Adipocyte (in vitro differentiated cells): ENCODE measurements around the gene TSKS.

ENCODE experiments used
- DNase-seq: peaks from one replicate; pipeline ENCODE4 v3.0.0-alpha.2; 2015; ENCODE audit warnings: low read depth
- H3K27me3 ChIP-seq: replicated peaks from 2 replicates; pipeline ENCODE4 v1.7.0; 2013; ENCODE audit warnings: mild to moderate bottlenecking, low read length, moderate library complexity; ENCODE audit not compliant: control insufficient read depth, insufficient read depth
- H3K36me3 ChIP-seq: 2 replicates; pipeline ENCODE4 v1.7.0; 2013; ENCODE audit warnings: low read length, mild to moderate bottlenecking, moderate library complexity; ENCODE audit not compliant: control insufficient read depth, insufficient read depth, severe bottlenecking
- H3K4me1 ChIP-seq: 2 replicates; pipeline ENCODE4 v1.7.0; 2013; ENCODE audit warnings: mild to moderate bottlenecking, low read length, moderate library complexity; ENCODE audit not compliant: control insufficient read depth, insufficient read depth
- H3K4me3 ChIP-seq: 2 replicates; pipeline ENCODE4 v1.7.0; 2013; ENCODE audit warnings: mild to moderate bottlenecking, low read length, moderate library complexity
- H3K9ac ChIP-seq: 2 replicates; pipeline ENCODE4 v1.7.0; 2013; ENCODE audit warnings: mild to moderate bottlenecking, low read length, moderate library complexity
- H3K9me3 ChIP-seq: 2 replicates; pipeline ENCODE4 v1.7.0; 2013; ENCODE audit warnings: mild to moderate bottlenecking, low read length, moderate library complexity; ENCODE audit not compliant: control insufficient read depth

TSKS gene, protein sequence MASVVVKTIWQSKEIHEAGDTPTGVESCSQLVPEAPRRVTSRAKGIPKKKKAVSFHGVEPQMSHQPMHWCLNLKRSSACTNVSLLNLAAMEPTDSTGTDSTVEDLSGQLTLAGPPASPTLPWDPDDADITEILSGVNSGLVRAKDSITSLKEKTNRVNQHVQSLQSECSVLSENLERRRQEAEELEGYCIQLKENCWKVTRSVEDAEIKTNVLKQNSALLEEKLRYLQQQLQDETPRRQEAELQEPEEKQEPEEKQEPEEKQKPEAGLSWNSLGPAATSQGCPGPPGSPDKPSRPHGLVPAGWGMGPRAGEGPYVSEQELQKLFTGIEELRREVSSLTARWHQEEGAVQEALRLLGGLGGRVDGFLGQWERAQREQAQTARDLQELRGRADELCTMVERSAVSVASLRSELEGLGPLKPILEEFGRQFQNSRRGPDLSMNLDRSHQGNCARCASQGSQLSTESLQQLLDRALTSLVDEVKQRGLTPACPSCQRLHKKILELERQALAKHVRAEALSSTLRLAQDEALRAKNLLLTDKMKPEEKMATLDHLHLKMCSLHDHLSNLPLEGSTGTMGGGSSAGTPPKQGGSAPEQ

DNA sequence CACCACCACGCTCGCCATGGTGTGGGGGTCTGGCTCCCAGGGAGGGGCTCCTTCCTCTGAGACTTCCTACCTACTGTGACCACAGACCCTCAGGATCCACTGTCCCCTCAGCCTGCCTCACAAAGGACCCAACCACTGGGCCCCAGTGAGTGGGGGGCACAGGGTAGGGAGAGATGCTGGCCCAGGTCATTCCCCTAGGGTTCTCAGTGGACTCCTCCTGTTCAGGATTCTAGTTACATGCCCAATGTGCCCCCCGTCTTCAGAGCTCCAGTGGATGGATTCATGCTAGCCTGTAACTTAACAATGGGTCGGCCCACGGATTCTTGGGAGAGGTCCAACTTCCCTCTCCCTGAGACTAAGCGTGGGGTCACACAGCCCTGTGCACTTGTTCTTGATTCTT, at the start of gene TSKS:
TSS of gene TSKS (minus strand) at position 77 of the 400 bp plus-strand sequence. CDS start at position 18, 59 bp downstream.
- no peaks in the 10 kb centered on the region for H3K27me3 ChIP-seq
- no peaks in the 10 kb centered on the region for H3K36me3 ChIP-seq
- no peak for DNase-seq
- peaks cover 36% of the 10 kb centered on the region for H3K4me1 ChIP-seq
- no peak within 1 kb of the TSS for H3K4me3 ChIP-seq
- peak within 1 kb of the TSS; percentile 84 for H3K9ac ChIP-seq
- no peaks in the 10 kb centered on the region for H3K9me3 ChIP-seq

DNA sequence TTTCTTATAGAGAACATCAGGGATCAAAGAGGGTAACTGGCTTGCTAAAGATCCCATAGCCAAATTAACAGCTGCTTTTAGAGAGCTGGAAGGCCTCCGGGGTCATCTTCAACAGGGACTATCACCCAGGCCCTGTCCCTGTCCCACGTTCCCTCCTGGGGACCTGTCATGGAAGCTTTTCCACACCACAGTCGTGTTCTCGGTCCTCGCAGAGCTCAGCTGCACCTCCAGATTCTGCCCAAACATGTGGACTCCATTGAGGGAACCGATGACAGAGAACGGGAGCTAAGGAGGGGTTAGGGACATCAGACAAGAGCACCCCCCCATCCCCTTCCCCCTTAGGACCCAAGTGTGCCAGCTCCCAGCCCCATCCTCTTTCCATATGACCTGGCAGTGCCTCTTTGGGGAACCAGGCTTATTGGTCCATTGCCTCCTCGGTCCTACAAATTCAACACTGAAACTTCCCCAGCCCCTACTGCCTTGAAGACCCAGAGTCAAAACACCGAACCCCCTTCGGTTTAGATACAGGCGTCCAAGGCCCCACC, 49.4 kb upstream of the TSKS start:
- no peaks in the 10 kb centered on the region for H3K9me3 ChIP-seq
- no peak for DNase-seq
- H3K27me3 ChIP-seq: no peaks in the 10 kb centered on the region
- H3K4me1 ChIP-seq: peaks cover 19% of the 10 kb centered on the region
- peaks cover 6% of the 10 kb centered on the region for H3K36me3 ChIP-seq
- peak overlapping the region; percentile 89 for H3K9ac ChIP-seq
- H3K4me3 ChIP-seq: peak overlapping the region; percentile 99

GRCh38 chr19:49811328-49811727, 48.2 kb upstream of the TSKS start:
- no peak for DNase-seq
- no peaks in the 10 kb centered on the region for H3K9me3 ChIP-seq
- H3K36me3 ChIP-seq: peaks cover 13% of the 10 kb centered on the region
- H3K4me3 ChIP-seq: no peak overlapping the region
- no peak overlapping the region for H3K9ac ChIP-seq
- H3K4me1 ChIP-seq: peaks cover 19% of the 10 kb centered on the region
- H3K27me3 ChIP-seq: no peaks in the 10 kb centered on the region

GRCh38 chr19:49809941-49810389, 46.9 kb upstream of the TSKS start:
- DNase-seq: no peak
- Histone ChIP-seq H3K27me3 (no peaks in the 10 kb centered on the region), H3K36me3 (peaks cover 21% of the 10 kb centered on the region), H3K9ac (peak overlapping the region; percentile 77), H3K4me3 (peak overlapping the region; percentile 80), H3K4me1 (peaks cover 19% of the 10 kb centered on the region), H3K9me3 (no peaks in the 10 kb centered on the region)

DNA sequence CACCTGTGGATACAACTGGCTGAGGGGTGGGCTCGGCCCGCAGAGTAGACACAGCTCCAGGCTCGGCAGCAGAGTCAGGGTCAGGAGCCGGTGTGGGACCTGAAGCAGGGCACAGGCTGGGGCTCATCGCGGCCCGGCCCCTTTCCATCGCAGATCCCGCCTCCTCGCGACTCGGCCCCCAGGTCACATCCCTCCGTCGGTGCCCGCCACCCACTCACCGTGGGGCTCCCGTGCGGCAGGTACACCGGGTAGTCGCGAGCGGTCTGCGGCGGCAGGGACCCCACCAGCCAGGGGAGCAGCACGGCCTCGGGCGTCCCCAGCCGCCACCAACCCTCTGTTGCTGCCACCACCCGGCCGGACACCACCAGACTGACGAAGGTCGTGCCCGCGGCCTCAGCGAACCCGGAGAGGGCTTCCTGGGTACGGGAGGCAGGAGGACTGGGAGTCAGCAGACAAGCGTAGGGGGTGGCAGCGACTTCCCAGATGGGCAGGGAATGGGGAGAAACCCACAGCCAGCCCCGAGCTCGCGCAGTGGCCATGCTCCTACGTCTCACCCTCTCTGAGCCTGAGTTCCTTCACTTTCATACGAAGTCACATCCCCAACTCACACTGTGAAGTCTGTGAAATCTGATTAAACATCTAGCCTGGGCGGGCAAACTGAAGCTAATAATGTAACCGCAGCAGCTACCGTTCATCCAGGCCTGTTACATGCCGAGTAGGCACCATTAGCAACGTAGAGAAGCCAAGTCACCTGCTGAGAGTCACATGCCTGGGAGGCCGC, 46.2 kb upstream of the TSKS start:
- Histone ChIP-seq H3K36me3 (peaks cover 27% of the 10 kb centered on the region), H3K9ac (peak overlapping the region; percentile 77), H3K9me3 (no peaks in the 10 kb centered on the region), H3K27me3 (no peaks in the 10 kb centered on the region), H3K4me3 (peak overlapping the region; percentile 80), H3K4me1 (peaks cover 18% of the 10 kb centered on the region)
- DNase-seq: peak; percentile 53

- DNase-seq: peak; percentile 96
- no peaks in the 10 kb centered on the region for H3K27me3 ChIP-seq
- H3K4me1 ChIP-seq: peaks cover 12% of the 10 kb centered on the region
- peak overlapping the region; percentile 77 for H3K9ac ChIP-seq
- no peaks in the 10 kb centered on the region for H3K9me3 ChIP-seq
- peaks cover 32% of the 10 kb centered on the region for H3K36me3 ChIP-seq
- H3K4me3 ChIP-seq: peak overlapping the region; percentile 80
These were observed 45.6 kb upstream of the TSKS start for GRCh38 chr19:49808711-49809159.

GRCh38 chr19:49807904-49808675, 45.0 kb upstream of the TSKS start:
- H3K4me3 ChIP-seq: no peak overlapping the region
- H3K9me3 ChIP-seq: no peaks in the 10 kb centered on the region
- no peaks in the 10 kb centered on the region for H3K27me3 ChIP-seq
- DNase-seq: no peak
- peaks cover 38% of the 10 kb centered on the region for H3K36me3 ChIP-seq
- H3K9ac ChIP-seq: peak overlapping the region; percentile 29
- H3K4me1 ChIP-seq: peaks cover 12% of the 10 kb centered on the region

DNA sequence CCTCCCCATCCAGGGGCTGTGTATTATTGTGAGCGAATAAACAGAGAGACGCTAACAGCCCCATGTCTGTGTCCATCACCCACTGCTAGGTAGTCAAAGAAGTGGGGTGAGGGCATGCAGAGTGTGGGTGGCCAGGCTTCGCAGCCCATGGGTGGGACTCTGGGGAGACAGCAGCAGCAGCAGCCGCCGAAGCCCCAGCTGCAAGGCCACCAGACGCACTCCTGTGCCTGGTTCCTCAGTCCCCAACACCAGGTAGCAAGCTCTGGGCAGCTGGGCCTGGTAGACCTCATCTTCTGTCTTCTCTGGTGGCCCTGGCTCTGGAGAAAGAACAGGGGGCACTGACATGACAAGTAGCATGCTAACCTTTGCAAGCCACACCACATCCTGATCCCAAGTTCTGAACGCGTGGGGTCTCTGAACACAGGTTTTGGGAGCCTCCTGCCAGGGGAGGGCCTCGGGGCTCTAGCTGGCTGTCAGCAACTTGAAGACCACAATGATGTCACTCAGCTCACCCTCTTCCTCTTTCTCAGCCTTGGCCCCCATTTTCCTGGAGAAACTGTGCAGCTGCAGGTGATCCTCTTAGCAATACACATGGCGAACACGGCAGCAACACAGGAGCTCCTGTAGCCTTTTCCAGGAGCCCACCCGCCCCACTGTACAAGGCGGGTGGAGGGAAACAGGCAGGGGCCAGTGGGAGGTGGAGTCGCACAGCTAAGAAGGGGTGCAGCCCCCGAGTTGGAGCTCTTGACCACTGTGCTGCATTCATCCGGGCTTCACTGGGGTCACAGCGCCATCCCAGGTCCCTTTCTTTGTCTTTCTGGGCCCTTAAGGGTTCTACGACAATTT, 44.2 kb upstream of the TSKS start:
- Histone ChIP-seq H3K9me3 (no peaks in the 10 kb centered on the region), H3K4me3 (no peak overlapping the region), H3K27me3 (no peaks in the 10 kb centered on the region), H3K9ac (no peak overlapping the region), H3K4me1 (peaks cover 11% of the 10 kb centered on the region), H3K36me3 (peaks cover 43% of the 10 kb centered on the region)
- no peak for DNase-seq

GRCh38 chr19:49806620-49806959, 43.5 kb upstream of the TSKS start:
- no peaks in the 10 kb centered on the region for H3K9me3 ChIP-seq
- H3K4me1 ChIP-seq: peaks cover 18% of the 10 kb centered on the region
- DNase-seq: no peak
- no peaks in the 10 kb centered on the region for H3K27me3 ChIP-seq
- no peak overlapping the region for H3K9ac ChIP-seq
- H3K36me3 ChIP-seq: peaks cover 46% of the 10 kb centered on the region
- H3K4me3 ChIP-seq: no peak overlapping the region
